COR-L47 (cell line): ENCODE measurements around the gene LHX8.
"Not testable (repeated sequence)": the region's sequence is repeated elsewhere in the genome, so short reads cannot be mapped to it uniquely, and the experiment has no call there.

Experiments
- DNase-seq: peaks from one replicate; lab custom pipeline; 2025; lab: John Stamatoyannopoulos, UW

The LHX8 gene

GRCh38 chr1:75132812-75133619, 1.2 kb upstream of the LHX8 start:
- DNase-seq = no peak

DNA sequence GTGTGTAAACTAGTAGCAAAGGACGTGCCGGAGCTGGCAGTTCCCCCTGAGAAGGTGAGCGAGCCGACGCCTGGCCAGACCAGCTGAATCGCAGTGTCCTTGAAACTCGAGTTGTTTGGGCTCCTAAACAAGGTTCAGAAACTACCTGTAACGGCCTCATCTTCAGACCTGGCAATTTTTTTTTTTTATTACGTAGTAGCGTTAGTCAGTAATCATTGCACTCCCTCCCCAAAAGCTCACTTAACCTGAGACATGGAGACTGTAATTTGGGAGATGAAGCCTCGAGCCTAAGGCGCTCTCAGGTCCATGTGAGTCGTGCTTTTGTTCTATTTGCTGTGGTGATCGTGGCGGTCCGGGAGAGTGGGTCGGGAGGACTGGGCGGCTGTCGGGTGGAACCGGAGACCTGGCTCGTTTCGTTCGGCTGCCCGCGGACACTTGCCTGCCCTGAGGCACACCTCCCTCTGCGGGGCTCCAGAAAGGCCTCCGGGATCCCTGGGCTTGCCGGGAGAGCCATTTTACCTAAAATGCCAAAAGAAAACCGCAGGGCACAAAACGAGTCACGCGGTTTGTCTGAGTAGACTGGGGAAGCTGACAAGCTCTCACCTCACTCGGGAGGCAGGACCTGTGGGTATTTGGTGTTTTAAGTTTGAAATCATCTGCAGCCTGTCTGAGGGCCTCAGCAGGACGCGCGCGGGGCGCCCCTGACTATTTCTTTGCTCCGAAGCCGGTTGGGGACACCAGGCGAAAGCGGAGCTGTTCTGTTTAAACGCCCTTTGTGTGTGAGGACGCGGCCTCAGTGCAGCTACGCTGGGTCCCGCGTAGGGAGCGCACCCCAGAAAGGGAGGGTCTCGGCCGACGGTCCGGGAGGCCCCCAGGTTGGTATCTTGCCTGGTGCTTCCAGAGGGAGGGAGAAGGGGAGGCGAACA, 722 bp downstream of the LHX8 start:
- DNase-seq = peak; percentile 49

DNA sequence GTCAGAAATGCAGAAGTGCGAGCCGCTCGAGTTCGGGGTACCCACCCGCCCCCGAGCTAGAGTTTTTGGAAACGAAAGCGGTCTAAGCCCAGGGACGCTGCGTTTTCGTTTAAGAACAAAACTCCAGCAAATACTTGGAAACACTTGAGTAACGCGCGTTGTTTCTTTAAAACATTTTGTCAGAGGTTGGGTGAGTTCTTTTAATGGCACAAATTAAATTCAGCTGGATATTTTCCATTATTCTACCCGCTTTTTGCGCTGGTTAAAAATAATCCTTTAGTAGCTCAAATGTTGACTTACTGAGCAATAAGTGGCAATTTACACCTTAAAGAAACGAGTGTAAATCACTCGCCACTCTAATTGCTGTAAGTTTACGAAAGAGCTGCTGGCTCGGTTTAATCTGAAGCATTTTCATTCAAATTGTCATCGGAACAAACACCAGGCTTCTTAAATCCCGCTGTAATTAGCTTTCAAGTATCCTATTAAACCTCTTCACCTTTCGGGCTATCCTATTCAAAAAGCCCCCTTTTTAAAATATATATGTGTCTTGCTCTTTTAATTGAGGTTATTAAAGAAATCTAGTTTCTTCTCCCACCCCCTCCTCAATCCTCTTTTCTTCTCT, 1.5 kb downstream of the LHX8 start:
- peak; percentile 73 for DNase-seq

GRCh38 chr1:75136195-75136815, 2.1 kb downstream of the LHX8 start:
- peak; percentile 92 for DNase-seq

DNA sequence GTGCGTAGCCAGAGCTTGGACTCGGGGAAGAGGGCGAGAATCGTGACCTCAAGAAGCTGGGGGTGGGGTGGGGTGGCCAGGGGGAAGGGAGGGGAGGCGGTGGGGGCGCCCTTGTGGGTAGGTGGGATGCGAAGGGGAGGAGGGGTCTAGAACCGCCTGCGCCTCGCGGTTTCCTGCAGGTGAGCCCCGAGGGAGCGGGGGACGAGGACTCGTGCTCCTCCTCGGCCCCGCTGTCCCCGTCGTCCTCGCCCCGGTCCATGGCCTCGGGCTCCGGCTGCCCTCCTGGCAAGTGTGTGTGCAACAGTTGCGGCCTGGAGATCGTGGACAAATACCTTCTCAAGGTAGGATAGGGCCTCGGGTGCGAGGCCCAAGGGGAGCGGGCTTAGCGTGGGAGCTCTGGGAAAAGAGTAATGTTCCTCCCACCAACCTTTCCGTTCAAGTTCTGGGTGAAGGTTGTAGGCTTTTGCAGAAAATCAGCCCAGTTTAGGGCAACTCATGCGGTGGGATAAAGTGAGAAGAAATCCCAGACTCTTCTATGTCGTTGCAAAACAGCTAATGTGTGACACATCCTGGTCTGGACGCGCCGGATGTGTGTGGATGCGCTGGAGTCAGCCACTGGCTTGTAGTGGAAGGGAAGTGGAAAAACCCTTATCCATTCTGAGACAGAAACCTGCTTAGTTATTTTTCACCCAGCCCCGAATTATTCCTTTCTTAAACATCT, 2.9 kb downstream of the LHX8 start:
- DNase-seq = peak; percentile 56

GRCh38 chr1:75152092-75152491, 17.9 kb downstream of the LHX8 start:
- no peak for DNase-seq

DNA sequence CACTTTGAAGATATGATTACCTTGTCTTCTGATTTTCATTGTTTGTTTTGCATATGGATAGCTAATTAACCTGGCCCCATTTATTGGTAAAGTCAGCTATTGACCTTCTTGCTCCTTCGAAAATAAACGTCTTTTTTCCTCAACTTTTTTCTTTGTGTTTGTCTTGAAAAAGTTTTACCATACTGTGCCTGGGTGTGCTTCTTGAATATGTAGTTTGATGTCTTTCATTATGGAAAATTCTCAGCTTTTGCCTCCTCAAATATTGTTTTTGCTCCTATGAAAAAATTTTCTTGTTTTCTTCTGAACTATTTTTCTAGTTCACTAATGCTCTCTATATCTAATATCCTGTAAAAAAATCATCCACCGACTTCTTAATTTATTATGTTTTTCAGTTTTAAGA, 25.0 kb downstream of the LHX8 start:
- no peak for DNase-seq

DNA sequence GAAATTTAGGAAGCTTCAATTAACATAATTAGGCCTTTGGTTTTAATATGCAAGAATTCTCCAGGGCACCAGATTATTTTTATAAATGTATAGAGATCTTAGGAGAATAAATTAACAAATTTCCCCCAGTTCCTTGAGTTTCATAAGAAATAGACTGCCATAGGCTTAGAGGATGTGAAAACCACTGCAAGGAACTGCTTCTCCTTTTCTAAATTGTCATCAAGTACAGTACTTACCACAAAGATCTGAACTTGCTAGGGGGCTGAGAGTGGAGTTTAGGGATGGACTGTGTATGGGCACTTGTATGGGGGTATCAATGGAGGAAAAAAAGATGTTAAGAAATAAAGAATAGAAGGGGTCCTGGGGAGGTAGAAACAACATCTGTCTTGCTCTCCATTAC, 31.1 kb downstream of the LHX8 start:
- DNase-seq = no peak

- no peak for DNase-seq
These were observed 32.6 kb downstream of the LHX8 start for GRCh38 chr1:75166821-75167220.

- no peak for DNase-seq
These were observed 35.8 kb downstream of the LHX8 start for GRCh38 chr1:75170011-75170410.

- no peak for DNase-seq
These were observed 36.8 kb downstream of the LHX8 start for GRCh38 chr1:75170981-75171380.

DNA sequence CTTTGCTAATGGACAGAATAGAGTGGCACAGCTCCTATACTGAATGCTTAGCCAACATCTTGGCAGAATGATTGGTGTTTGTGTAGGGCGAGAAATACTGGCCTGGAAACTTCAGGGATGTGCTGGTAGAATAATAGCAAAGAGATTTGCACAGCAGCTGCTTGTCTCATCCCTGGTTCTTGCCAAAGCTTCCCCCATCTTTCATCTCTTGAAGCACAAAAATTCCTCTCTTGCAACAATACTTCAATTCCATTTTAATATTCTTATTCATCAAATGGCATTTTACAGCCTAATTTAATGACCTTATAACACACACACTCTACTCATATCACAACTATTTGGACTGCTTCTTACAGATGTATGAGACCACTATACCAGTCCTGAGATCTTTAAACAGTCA, 37.7 kb downstream of the LHX8 start:
- DNase-seq = no peak

DNA sequence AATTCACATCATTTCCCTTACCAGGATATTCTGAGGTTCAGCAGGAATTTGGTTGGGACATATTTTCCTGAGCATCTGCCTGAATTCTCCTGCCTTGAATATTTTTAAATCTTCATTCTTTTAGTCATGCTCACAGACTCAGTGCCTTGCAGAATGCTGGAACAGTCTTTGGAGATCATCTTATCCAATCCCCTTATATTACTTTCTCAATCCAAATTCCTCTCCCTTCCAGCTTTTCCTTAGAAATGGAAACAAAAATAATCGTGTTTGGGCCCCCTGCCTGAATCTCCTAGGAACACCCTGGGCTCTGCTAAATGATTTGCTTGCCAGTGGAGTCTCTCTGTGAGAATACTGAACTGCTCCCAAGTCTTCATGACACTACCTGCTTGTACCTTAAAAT, 38.4 kb downstream of the LHX8 start:
- no peak for DNase-seq

DNA sequence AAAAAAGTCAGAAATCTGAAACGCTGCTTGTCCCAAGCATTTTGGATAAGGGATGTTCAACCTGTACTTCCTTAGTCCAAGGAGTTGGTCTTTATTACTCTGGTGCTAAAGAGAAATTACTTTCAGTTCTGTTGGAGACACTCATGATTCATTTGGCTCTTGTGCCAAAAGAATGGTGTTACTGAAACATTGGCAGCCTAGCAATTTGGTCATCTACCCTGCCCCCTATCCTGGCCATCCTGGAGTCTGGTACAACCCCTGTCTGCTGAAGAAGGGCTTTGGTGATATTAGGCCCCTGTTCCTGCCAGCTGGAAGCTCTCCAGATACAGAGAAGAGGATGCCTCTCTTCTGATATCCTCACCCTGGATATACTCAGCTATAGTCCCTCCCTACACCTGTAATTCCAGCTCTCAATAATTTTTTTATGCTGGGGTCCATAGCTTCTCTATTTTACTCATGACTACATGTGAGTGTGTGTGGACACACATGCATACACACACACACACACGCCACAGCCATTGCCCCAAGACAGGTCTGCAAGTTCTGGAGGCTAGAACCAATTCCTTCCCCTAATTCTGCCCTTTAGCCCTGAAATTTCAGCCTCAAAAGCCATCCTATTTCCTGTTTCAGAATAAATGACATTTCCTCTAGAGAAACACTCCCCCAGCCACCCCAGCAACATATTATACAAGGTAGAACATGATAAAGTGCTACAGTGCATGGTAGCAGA, 40.0 kb downstream of the LHX8 start:
- DNase-seq = no peak

DNA sequence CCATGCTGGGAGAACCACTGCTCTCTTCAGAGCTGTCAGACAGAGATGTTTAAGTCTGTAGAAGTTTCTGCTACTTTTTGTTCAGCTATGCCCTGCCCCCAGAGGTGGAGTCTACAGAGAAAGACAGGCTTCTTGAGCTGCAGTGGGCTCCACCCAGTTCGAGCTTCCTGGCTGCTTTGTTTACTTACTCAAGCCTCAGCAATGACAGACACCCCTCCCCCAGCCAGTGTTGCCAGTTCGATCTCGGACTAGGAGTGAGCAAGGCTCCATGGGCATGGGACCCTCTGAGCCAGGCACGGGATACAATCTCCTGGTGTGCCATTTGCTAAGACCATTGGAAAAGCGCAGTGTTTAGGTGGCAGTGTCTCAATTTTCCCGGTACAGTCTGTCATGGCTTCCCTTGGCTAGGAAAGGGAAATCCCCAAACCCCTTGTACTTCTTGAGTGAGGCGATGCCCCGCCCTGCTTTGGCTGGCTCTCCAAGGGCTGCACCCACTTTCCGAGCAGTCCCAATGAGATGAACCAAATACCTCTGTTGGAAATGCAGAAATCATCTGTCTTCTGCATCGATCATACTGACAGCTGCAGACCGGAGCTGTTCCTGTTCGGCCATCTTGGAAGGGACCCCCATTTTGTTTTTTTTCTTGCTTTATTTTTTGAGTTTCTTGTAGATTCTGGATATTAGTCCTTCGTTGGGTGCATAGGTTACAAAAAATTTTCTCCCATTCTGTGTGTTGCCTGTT, 47.2 kb downstream of the LHX8 start:
- not testable (repeated sequence) for DNase-seq

DNA sequence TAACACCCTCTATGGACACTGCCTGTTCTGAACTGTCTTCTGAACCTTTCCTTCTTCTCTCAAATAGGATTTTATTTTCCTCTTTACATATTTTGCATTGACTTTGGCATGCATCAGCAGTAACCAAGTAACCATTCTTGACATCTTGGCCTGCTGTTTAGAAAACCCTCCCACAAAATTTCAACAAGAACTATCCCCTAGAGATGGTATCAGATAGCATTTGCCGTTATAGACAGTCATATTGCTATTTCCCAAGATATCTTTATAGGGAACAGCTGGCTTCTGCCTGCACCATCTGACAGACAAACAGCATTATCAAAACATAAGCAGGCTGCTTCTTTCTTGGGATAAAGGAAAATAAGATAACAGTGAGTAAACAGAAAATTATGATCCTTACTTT, 54.7 kb downstream of the LHX8 start:
- no peak for DNase-seq

DNA sequence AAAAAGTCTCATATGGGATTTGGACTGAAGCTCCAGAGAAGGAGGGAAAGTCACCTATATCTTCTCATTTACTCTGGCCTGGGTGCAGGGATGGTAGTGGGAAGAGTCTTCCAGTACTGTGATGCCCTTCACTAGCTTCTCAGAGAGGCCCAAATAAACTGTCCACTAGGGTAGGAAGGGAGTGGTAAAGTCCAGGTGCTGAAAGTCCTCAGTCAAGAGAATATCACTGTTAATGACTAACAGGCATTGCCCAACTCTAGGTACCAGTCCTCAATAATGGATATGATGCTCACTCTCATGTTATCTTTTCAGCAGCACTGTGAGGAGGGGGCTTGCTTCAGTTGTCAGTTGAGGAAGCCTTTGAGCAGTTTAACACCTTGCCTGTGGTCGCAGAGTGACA, 64.0 kb downstream of the LHX8 start:
- no peak for DNase-seq

DNA sequence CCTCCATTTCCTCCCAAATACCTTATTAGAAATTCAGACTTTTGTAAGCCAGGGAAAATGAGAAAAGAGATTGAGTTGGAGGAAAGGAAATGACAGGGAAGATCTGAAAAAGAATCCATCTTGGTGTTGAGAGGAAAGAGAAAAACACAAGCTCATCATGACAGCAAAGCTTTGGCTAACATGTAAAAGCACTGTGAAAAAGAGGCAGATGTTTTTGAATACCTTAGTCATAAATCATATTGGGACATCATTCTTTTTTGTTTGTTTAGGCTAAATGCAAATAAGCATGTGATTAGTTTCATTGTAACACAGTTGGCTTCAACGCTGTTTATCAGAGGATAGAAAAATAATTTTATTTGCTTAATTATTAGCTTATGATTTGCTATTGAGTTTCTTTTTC, 64.6 kb downstream of the LHX8 start:
- peak; percentile 33 for DNase-seq

DNA sequence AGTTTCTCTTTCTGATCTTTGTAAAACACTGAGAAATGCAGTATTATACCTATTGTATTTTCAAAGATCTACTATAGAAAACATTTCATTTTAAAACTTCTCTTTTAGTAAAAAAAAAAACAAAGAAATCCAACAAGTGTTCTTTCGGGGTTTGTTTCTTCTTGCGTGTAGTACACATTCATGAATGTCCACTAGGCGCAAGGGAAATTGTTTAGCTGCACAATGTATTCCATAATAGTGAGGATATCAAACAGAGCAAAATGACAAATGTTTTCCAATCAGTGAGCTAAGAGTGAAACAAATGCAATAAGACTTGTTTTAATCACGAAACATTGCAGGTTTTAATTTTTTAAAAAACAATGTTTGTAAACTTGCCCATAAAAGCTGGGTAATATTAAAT, 68.6 kb downstream of the LHX8 start:
- peak; percentile 21 for DNase-seq
